Vagina (tissue), 2 donors: ENCODE data around the gene FADS2. TPM values are rescaled to one million over a fixed set of nuclear protein-coding genes. Genes with fewer than 3 reads are reported as not detected.

Experiments used
- DNase-seq, 2 donors: peaks; one replicate each; pipeline ENCODE4 v3.0.0-alpha.2; 2017; ENCODE audit errors: extremely low spot score in 2 of 2
- H3K27ac ChIP-seq: fragments of 200-600 bp; sonication (generic); one replicate; pipeline ENCODE4 v1.5.1; 2019
- H3K27me3 ChIP-seq: fragments of 200-600 bp; sonication (generic); one replicate; pipeline ENCODE4 v1.5.1; 2019
- H3K36me3 ChIP-seq, 2 donors: fragments of 200-600 bp; sonication (generic); one replicate each; pipeline ENCODE4 v1.5.1; 2017 to 2019
- H3K4me1 ChIP-seq: fragments of 200-600 bp; sonication (generic); one replicate; pipeline ENCODE4 v1.5.1; 2019
- H3K4me3 ChIP-seq, 2 donors: fragments of 200-600 bp; sonication (generic); 1 replicate in 1 of 2; 2 replicates in 1 of 2; pipeline ENCODE4 v1.5.1; 2016 to 2019
- H3K9me3 ChIP-seq: fragments of 200-600 bp; sonication (generic); one replicate; pipeline ENCODE4 v1.5.1; 2019
- CTCF ChIP-seq, 3 experiments: fragments of 450-650 bp in 2 of 3; fragments of 200-600 bp in 1 of 3; sonication (generic) in 1 of 3; IDR thresholded peaks; one replicate each; pipeline ENCODE4 v1.5.1; 2017 to 2019; ENCODE audit warnings: antibody characterized with exemption in 3 of 3, mild to moderate bottlenecking in 2 of 3, moderate library complexity in 2 of 3
- POLR2A ChIP-seq, 2 donors: fragments of 450-650 bp; IDR thresholded peaks; one replicate each; pipeline ENCODE4 v1.6.1; 2017; ENCODE audit warnings: antibody characterized with exemption in 2 of 2, mild to moderate bottlenecking in 2 of 2, moderate library complexity in 2 of 2
- POLR2AphosphoS5 ChIP-seq, 2 donors: sonication (generic); formaldehyde crosslinking; IDR thresholded peaks; one replicate each; pipeline ENCODE4 v1.9.0; 2017; ENCODE audit warnings: antibody characterized with exemption in 2 of 2, mild to moderate bottlenecking in 2 of 2, low read depth in 1 of 2; ENCODE audit not compliant: insufficient read depth in 1 of 2
- intact Hi-C: fragments of 100-400 bp; cut with DNase I; formaldehyde crosslinking; loops from one replicate; pipeline ENCODE4 v1.15.1; 2023
- total RNA-seq: library from RNA; depleted of rRNA; stranded (reverse); fragments of >200 nt; gene quantifications from one replicate; pipeline ENCODE4 v1.2.3, GENCODE V29; 2016

The FADS2 gene
- total RNA-seq, 1 donor from 2014 or later = 25.5 TPM

GRCh38 chr11:61851900-61852295, 23.8 kb downstream of the FADS2 start:
- no peak for DNase-seq
- no peak for TF ChIP-seq CTCF (IDR thresholded peaks at IDR 0.05)
- Histone ChIP-seq H3K4me1 (no peaks in the 10 kb centered on the region), H3K9me3 (no peaks in the 10 kb centered on the region), H3K4me3 (no peak overlapping the region), H3K36me3 (peaks cover 0 to 34% of the 10 kb centered on the region in 2 donors), H3K27me3 (no peaks in the 10 kb centered on the region), H3K27ac (no peak overlapping the region)
- intact Hi-C loops = no loop called here

GRCh38 chr11:61853698-61854169, 25.6 kb downstream of the FADS2 start:
- H3K9me3 ChIP-seq = no peaks in the 10 kb centered on the region
- H3K4me3 ChIP-seq = no peak overlapping the region
- intact Hi-C loops = no loop called here
- TF ChIP-seq CTCF (IDR thresholded peaks at IDR 0.05) (no peak), POLR2A (IDR thresholded peaks at IDR 0.05) (no peak), POLR2AphosphoS5 (IDR thresholded peaks at IDR 0.05; ENCODE audit: insufficient read depth in 1 of 2, low read depth in 1 of 2) (no peak)
- DNase-seq = no peak
- no peaks in the 10 kb centered on the region for H3K4me1 ChIP-seq
- no peaks in the 10 kb centered on the region for H3K27me3 ChIP-seq
- H3K36me3 ChIP-seq = peaks cover 0 to 27% of the 10 kb centered on the region in 2 donors
- H3K27ac ChIP-seq = no peak overlapping the region

GRCh38 chr11:61854206-61854895, 26.3 kb downstream of the FADS2 start:
- H3K4me1 ChIP-seq = no peaks in the 10 kb centered on the region
- no peak for DNase-seq
- no peak overlapping the region for H3K27ac ChIP-seq
- H3K4me3 ChIP-seq = no peak overlapping the region
- peaks cover 0 to 21% of the 10 kb centered on the region in 2 donors for H3K36me3 ChIP-seq
- intact Hi-C loops = no loop called here
- no peaks in the 10 kb centered on the region for H3K9me3 ChIP-seq
- TF ChIP-seq CTCF (IDR thresholded peaks at IDR 0.05) (no peak), POLR2AphosphoS5 (IDR thresholded peaks at IDR 0.05; ENCODE audit: insufficient read depth in 1 of 2, low read depth in 1 of 2) (no peak), POLR2A (IDR thresholded peaks at IDR 0.05) (no peak)
- H3K27me3 ChIP-seq = no peaks in the 10 kb centered on the region

GRCh38 chr11:61854966-61855714, 27.0 kb downstream of the FADS2 start:
- Histone ChIP-seq H3K36me3 (peaks cover 0 to 14% of the 10 kb centered on the region in 2 donors), H3K9me3 (no peaks in the 10 kb centered on the region), H3K27ac (no peak overlapping the region), H3K4me3 (no peak overlapping the region), H3K4me1 (peaks cover 2% of the 10 kb centered on the region), H3K27me3 (no peaks in the 10 kb centered on the region)
- no peak for TF ChIP-seq CTCF (IDR thresholded peaks at IDR 0.05)
- no peak for TF ChIP-seq POLR2A (IDR thresholded peaks at IDR 0.05)
- TF ChIP-seq POLR2AphosphoS5 (IDR thresholded peaks at IDR 0.05; ENCODE audit: insufficient read depth in 1 of 2, low read depth in 1 of 2) = no peak
- intact Hi-C loops = no loop called here
- DNase-seq = no peak
